Tibial artery (tissue), 4 donors: ENCODE measurements around the gene IL17RA.

Experiments used
- DNase-seq, 2 donors: peaks; one replicate each; pipeline ENCODE4 v3.0.0-alpha.2; 2019
- H3K27ac ChIP-seq, 2 donors: fragments of 200-600 bp; sonication (generic) in 1 of 2; 1 replicate in 1 of 2; 2 replicates in 1 of 2; pipeline ENCODE4 v1.5.1; 2018 to 2019; ENCODE audit warnings: mild to moderate bottlenecking in 1 of 2
- H3K27me3 ChIP-seq, 2 donors: fragments of 200-600 bp; sonication (generic) in 1 of 2; one replicate each; pipeline versions ENCODE4 v1.5.1 to v1.6.0; 2016 to 2019
- H3K36me3 ChIP-seq, 3 donors: fragments of 200-600 bp; sonication (generic) in 2 of 3; one replicate each; pipeline ENCODE4 v1.5.1; 2016 to 2019; ENCODE audit warnings: mild to moderate bottlenecking in 2 of 3
- H3K4me1 ChIP-seq, 4 donors: fragments of 200-600 bp; sonication (generic) in 2 of 4; 1 replicate in 3 of 4; 2 replicates in 1 of 4; pipeline ENCODE4 v1.5.1; 2016 to 2019
- H3K4me3 ChIP-seq, 2 donors: fragments of 200-600 bp; sonication (generic) in 1 of 2; 1 replicate in 1 of 2; 2 replicates in 1 of 2; pipeline ENCODE4 v1.5.1; 2018 to 2019; ENCODE audit warnings: mild to moderate bottlenecking in 2 of 2
- H3K9me3 ChIP-seq, 3 donors: fragments of 200-600 bp; sonication (generic) in 1 of 3; one replicate each; pipeline ENCODE4 v1.5.1; 2016 to 2019
- intact Hi-C: fragments of 100-400 bp; cut with DNase I; formaldehyde crosslinking; loops from one replicate; pipeline ENCODE4 v1.15.0; 2023; ENCODE audit warnings: low total_unique reads
- TF ChIP-seq, protein P1 (sequence below), 2 experiments: fragments of 200-600 bp in 1 of 2; fragments of 450-650 bp in 1 of 2; IDR thresholded peaks; one replicate each; pipeline ENCODE4 v1.5.1; 2017 to 2019; ENCODE audit warnings: antibody characterized with exemption in 2 of 2, mild to moderate bottlenecking in 1 of 2, moderate library complexity in 1 of 2

Gene IL17RA

GRCh38 chr22:17157714-17158113, 72.9 kb downstream of the IL17RA start:
- intact Hi-C loops = loop anchor here (5.0 kb wide), 1 partner anchor 75 kb away; the partner anchor contains the start of gene IL17RA
- Histone ChIP-seq H3K4me1 (peaks cover 0 to 38% (median 22%) of the 10 kb centered on the region in 4 donors), H3K9me3 (no peaks in the 10 kb centered on the region), H3K4me3 (peak overlapping the region; percentile 65 to 86), H3K27me3 (no peaks in the 10 kb centered on the region), H3K27ac (peak overlapping the region in 1 of 2 donors; percentile 90), H3K36me3 (no peaks in the 10 kb centered on the region)
- TF ChIP-seq, protein P1, sequence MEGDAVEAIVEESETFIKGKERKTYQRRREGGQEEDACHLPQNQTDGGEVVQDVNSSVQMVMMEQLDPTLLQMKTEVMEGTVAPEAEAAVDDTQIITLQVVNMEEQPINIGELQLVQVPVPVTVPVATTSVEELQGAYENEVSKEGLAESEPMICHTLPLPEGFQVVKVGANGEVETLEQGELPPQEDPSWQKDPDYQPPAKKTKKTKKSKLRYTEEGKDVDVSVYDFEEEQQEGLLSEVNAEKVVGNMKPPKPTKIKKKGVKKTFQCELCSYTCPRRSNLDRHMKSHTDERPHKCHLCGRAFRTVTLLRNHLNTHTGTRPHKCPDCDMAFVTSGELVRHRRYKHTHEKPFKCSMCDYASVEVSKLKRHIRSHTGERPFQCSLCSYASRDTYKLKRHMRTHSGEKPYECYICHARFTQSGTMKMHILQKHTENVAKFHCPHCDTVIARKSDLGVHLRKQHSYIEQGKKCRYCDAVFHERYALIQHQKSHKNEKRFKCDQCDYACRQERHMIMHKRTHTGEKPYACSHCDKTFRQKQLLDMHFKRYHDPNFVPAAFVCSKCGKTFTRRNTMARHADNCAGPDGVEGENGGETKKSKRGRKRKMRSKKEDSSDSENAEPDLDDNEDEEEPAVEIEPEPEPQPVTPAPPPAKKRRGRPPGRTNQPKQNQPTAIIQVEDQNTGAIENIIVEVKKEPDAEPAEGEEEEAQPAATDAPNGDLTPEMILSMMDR (IDR thresholded peaks at IDR 0.05) = no peak
- no peak for DNase-seq

DNA sequence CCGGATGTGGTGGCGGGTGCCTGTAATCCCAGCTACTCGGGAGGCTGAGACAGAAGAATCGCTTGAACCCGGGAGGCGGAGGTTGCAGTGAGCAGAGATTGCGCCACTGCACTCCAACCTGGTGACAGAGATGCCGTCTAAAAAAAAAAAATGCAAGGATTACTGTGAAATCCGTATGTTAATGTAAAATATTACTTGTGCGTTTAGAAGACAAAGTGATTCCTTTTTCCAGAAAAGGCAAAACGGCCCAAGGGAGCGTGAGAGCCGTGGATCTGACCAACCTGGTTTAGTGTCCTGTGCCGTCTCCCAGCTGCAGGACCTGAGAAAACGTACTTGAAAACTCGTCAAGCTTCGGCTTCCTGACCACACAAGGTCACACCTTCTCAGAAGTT, 73.4 kb downstream of the IL17RA start:
- peak overlapping the region; percentile 90 to 93 for H3K27ac ChIP-seq
- intact Hi-C loops = loop anchor here (5.0 kb wide), 1 partner anchor 76 kb away; the partner anchor contains the start of gene IL17RA
- peaks cover 0 to 38% (median 20%) of the 10 kb centered on the region in 4 donors for H3K4me1 ChIP-seq
- H3K9me3 ChIP-seq = no peaks in the 10 kb centered on the region
- TF ChIP-seq, protein P1 (IDR thresholded peaks at IDR 0.05) = no peak
- H3K36me3 ChIP-seq = no peaks in the 10 kb centered on the region
- H3K4me3 ChIP-seq = peak overlapping the region; percentile 65 to 86
- no peak for DNase-seq
- no peaks in the 10 kb centered on the region for H3K27me3 ChIP-seq

GRCh38 chr22:17158568-17159503, 74.0 kb downstream of the IL17RA start, which contains the start of gene HDHD5:
Gene HDHD5, minus strand, starts transcription at chr22:17159277. Its CDS starts 26 bp downstream, at chr22:17159251.
- intact Hi-C loops = loop anchor here (5.0 kb wide), 1 partner anchor 77 kb away; the partner anchor contains the start of gene IL17RA
- Histone ChIP-seq H3K27me3 (no peaks in the 10 kb centered on the region), H3K27ac (peak within 1 kb of the TSS; percentile 90 to 93), H3K4me3 (peak within 1 kb of the TSS; percentile 65 to 86), H3K36me3 (no peaks in the 10 kb centered on the region), H3K4me1 (peaks cover 0 to 38% (median 19%) of the 10 kb centered on the region in 4 donors), H3K9me3 (no peaks in the 10 kb centered on the region)
- TF ChIP-seq, protein P1 (IDR thresholded peaks at IDR 0.05) = no peak
- DNase-seq = peak; percentile 91 to 93

DNA sequence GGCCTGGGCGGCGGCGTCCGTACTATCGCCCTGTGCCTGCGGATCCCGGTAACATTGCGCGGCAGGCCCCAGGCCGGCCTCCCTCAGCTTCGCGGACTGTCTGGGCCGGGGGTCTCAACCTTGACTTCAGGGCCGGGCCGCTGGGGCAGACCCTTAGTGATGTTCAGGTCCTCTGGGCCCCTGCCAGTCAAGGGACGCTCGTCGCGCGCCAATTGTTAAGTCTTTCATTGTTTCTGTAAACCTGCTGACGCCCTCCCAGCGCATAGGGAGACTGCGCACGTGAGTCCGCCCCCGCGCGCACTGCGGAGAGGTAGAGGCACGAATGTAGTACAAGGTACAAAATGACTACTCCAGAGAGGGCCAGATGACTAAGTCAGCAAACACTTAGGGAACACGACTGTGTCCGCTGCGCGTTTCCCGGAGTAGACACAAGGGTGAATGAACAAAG, 74.7 kb downstream of the IL17RA start:
- H3K27me3 ChIP-seq = no peaks in the 10 kb centered on the region
- no peaks in the 10 kb centered on the region for H3K36me3 ChIP-seq
- intact Hi-C loops = loop anchor here (5.0 kb wide), 1 partner anchor 77 kb away; the partner anchor contains the start of gene IL17RA
- peaks cover 0 to 38% (median 19%) of the 10 kb centered on the region in 4 donors for H3K4me1 ChIP-seq
- peak overlapping the region; percentile 65 to 86 for H3K4me3 ChIP-seq
- TF ChIP-seq, protein P1 (IDR thresholded peaks at IDR 0.05) = no peak
- peak in 1 of 2 donors; percentile 47 for DNase-seq
- H3K9me3 ChIP-seq = no peaks in the 10 kb centered on the region
- H3K27ac ChIP-seq = peak overlapping the region; percentile 90 to 93

DNA sequence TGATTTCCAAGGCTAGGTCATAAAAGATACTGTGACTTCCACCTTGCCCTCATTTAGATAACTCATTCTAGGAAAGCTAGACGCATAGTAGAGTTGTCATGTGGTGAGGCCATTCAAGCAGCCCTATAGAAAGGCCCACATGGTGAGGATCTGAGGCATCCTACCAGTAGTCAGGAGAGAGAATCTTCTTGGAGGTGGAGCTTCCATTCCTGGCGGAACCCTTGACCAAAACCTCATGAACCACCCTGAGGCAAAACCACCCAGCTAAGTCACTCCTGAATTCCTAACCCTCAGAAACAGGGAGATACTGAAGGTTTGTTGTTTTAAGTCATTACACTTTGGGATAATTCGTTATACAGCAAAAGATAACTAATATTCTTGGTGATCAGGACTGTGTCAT, 77.2 kb downstream of the IL17RA start:
- Histone ChIP-seq H3K9me3 (no peaks in the 10 kb centered on the region), H3K4me1 (peaks cover 0 to 23% (median 13%) of the 10 kb centered on the region in 4 donors), H3K4me3 (no peak overlapping the region), H3K27me3 (no peaks in the 10 kb centered on the region), H3K36me3 (no peaks in the 10 kb centered on the region), H3K27ac (no peak overlapping the region)
- no peak for DNase-seq
- TF ChIP-seq, protein P1 (IDR thresholded peaks at IDR 0.05) = no peak
- intact Hi-C loops = no loop called here
